H1 (cell line): ENCODE results near the gene TRIB2. TPM values are rescaled to one million over a fixed set of nuclear protein-coding genes. Genes with fewer than 3 reads are reported as not detected.

ENCODE experiments used
- CTCF ChIA-PET: fragments of 300-600 bp; sonication (Branson Sonifier 250); formaldehyde crosslinking; loops from one replicate; lab custom pipeline; 2021; ENCODE audit not compliant: partially characterized antibody; lab: Charles Lee
- POLR2A ChIA-PET: fragments of 300-600 bp; sonication (Branson Sonifier 250); formaldehyde crosslinking; loops from one replicate; lab custom pipeline; 2021; ENCODE audit warnings: inconsistent platforms; ENCODE audit not compliant: partially characterized antibody; lab: Charles Lee
- DNase-seq, 2 experiments: peaks; one replicate each; pipeline versions ENCODE4 v3.0.0 to v3.0.0-alpha.2; 2010 to 2022; ENCODE audit warnings: low spot score in 2 of 2, low read depth in 1 of 2, mixed read lengths in 1 of 2
- FAIRE-seq: peaks from 2 replicates; lab custom pipeline; 2011; peaks lifted over from hg19 to GRCh38; lab: Jason Lieb, UNC
- H2AFZ ChIP-seq: 2 replicates; pipeline ENCODE4 v1.8.1; 2012; ENCODE audit warnings: low read length, inconsistent platforms
- H2AK5ac ChIP-seq: 2 replicates; pipeline ENCODE4 v1.6.1; 2013; ENCODE audit warnings: low read depth, low read length
- H2BK120ac ChIP-seq: replicated peaks from 2 replicates; pipeline ENCODE3; 2013; ENCODE audit warnings: low read depth, low read length, inconsistent platforms
- H2BK12ac ChIP-seq: 2 replicates; pipeline ENCODE4 v1.6.1; 2013; ENCODE audit warnings: low read depth, low read length
- H2BK15ac ChIP-seq: 2 replicates; pipeline ENCODE4 v1.6.1; 2013; ENCODE audit warnings: low read length
- H2BK20ac ChIP-seq: 2 replicates; pipeline ENCODE4 v1.6.1; 2013; ENCODE audit warnings: low read length
- H2BK5ac ChIP-seq: 2 replicates; pipeline ENCODE4 v1.6.1; 2013; ENCODE audit warnings: low read depth, low read length
- H3K14ac ChIP-seq: 2 replicates; pipeline ENCODE4 v1.6.1; 2013; ENCODE audit warnings: inconsistent platforms; ENCODE audit not compliant: insufficient read length
- H3K18ac ChIP-seq: 2 replicates; pipeline ENCODE4 v1.6.1; 2013; ENCODE audit warnings: low read length; ENCODE audit errors: extremely low read depth
- H3K23ac ChIP-seq: 2 replicates; pipeline ENCODE4 v1.6.1; 2013; ENCODE audit warnings: inconsistent platforms; ENCODE audit not compliant: insufficient read length
- H3K23me2 ChIP-seq: 2 replicates; pipeline ENCODE4 v1.6.1; 2013; ENCODE audit warnings: low read depth, low read length
- H3K27ac ChIP-seq: 2 replicates; pipeline ENCODE4 v1.6.1; 2011; ENCODE audit warnings: low read depth, low read length, inconsistent platforms
- H3K27me3 ChIP-seq, 4 experiments: replicated peaks in 1 of 4; 1 replicate in 1 of 4; 2 replicates in 3 of 4; pipeline versions ENCODE4 v1.6.1 to v1.8.1; 2011 to 2013; ENCODE audit warnings: low read length in 3 of 4, mild to moderate bottlenecking in 3 of 4, inconsistent platforms in 2 of 4, mixed read lengths in 2 of 4, moderate library complexity in 1 of 4; ENCODE audit not compliant: control insufficient read depth in 3 of 4, insufficient read depth in 3 of 4; ENCODE audit errors: extremely low read depth in 1 of 4
- H3K36me3 ChIP-seq, 4 experiments: 2 replicates each; pipeline versions ENCODE4 v1.6.1 to v1.8.1; 2011 to 2013; ENCODE audit warnings: mild to moderate bottlenecking in 4 of 4, low read length in 3 of 4, moderate library complexity in 2 of 4, control low read depth in 1 of 4, inconsistent platforms in 1 of 4; ENCODE audit not compliant: insufficient read depth in 4 of 4, control insufficient read depth in 2 of 4
- H3K4ac ChIP-seq: replicated peaks from 2 replicates; pipeline ENCODE3; 2013; ENCODE audit warnings: low read length, low read depth, mixed read lengths, inconsistent platforms; ENCODE audit not compliant: insufficient read length
- H3K4me1 ChIP-seq, 4 experiments: replicated peaks in 1 of 4; 1 replicate in 1 of 4; 2 replicates in 3 of 4; pipeline versions ENCODE4 v1.6.1 to v1.8.1; 2011 to 2013; ENCODE audit warnings: low read length in 3 of 4, inconsistent platforms in 2 of 4, mixed read lengths in 1 of 4; ENCODE audit not compliant: insufficient read depth in 4 of 4, control insufficient read depth in 3 of 4
- H3K4me2 ChIP-seq, 2 experiments: 2 replicates each; pipeline versions ENCODE4 v1.6.1 to v1.8.1; 2011 to 2013; ENCODE audit warnings: low read depth in 2 of 2, low read length in 2 of 2, control low read depth in 1 of 2, inconsistent platforms in 1 of 2, mild to moderate bottlenecking in 1 of 2; ENCODE audit not compliant: insufficient read depth in 1 of 2
- H3K4me3 ChIP-seq, 4 experiments: fragments of 200-600, 300-600 bp in 1 of 4; sonication (generic), shearing (Covaris generic), sonication (Bioruptor Twin) in 1 of 4; 2 replicates each; pipeline versions ENCODE4 v1.5.1 to v1.8.1; 2011 to 2016; ENCODE audit warnings: low read length in 4 of 4, low read depth in 3 of 4, control low read depth in 2 of 4, inconsistent platforms in 2 of 4, mild to moderate bottlenecking in 2 of 4, mixed read lengths in 1 of 4, moderate library complexity in 1 of 4; ENCODE audit not compliant: insufficient read depth in 2 of 4; ENCODE audit errors: extremely low read depth in 1 of 4
- H3K56ac ChIP-seq: replicated peaks from 2 replicates; pipeline ENCODE3; 2013; ENCODE audit warnings: low read depth, mild to moderate bottlenecking, mixed read lengths, low read length, inconsistent platforms; ENCODE audit not compliant: insufficient read length
- H3K79me1 ChIP-seq: 2 replicates; pipeline ENCODE4 v1.6.1; 2013; ENCODE audit warnings: low read depth, low read length, control low read depth
- H3K79me2 ChIP-seq, 2 experiments: 2 replicates each; pipeline versions ENCODE4 v1.6.1 to v1.8.1; 2012 to 2013; ENCODE audit warnings: low read length in 2 of 2, mild to moderate bottlenecking in 2 of 2, inconsistent platforms in 1 of 2; ENCODE audit not compliant: insufficient read depth in 2 of 2, control insufficient read depth in 1 of 2
- H3K9ac ChIP-seq, 4 experiments: replicated peaks in 1 of 4; 1 replicate in 1 of 4; 2 replicates in 3 of 4; pipeline versions ENCODE4 v1.6.1 to v1.8.1; 2011 to 2013; ENCODE audit warnings: low read depth in 3 of 4, low read length in 3 of 4, control low read depth in 2 of 4, mild to moderate bottlenecking in 2 of 4, moderate library complexity in 2 of 4, inconsistent platforms in 1 of 4; ENCODE audit errors: extremely low read depth in 1 of 4
- H3K9me3 ChIP-seq, 2 experiments: 2 replicates each; pipeline versions ENCODE4 v1.6.1 to v1.8.1; 2012 to 2013; ENCODE audit warnings: mild to moderate bottlenecking in 2 of 2, moderate library complexity in 2 of 2, control low read depth in 1 of 2, inconsistent platforms in 1 of 2, low read depth in 1 of 2, low read length in 1 of 2, mixed read lengths in 1 of 2; ENCODE audit not compliant: insufficient read depth in 2 of 2
- H4K20me1 ChIP-seq, 2 experiments: replicated peaks in 1 of 2; 2 replicates each; pipeline versions ENCODE3 to v1.8.1; 2011 to 2013; ENCODE audit warnings: inconsistent platforms in 2 of 2, low read length in 2 of 2, mild to moderate bottlenecking in 1 of 2; ENCODE audit not compliant: insufficient read depth in 2 of 2, control insufficient read depth in 1 of 2
- H4K5ac ChIP-seq: 2 replicates; pipeline ENCODE4 v1.6.1; 2013; ENCODE audit warnings: low read length, low read depth, mixed read lengths, inconsistent platforms; ENCODE audit not compliant: insufficient read length
- H4K8ac ChIP-seq: 2 replicates; pipeline ENCODE4 v1.8.0; 2013; ENCODE audit warnings: mild to moderate bottlenecking, moderate library complexity, low read length, inconsistent platforms; ENCODE audit not compliant: insufficient read depth; ENCODE audit errors: extremely low read depth
- H4K91ac ChIP-seq: replicated peaks from 2 replicates; pipeline ENCODE3; 2013; ENCODE audit warnings: low read length, mixed read lengths, inconsistent platforms; ENCODE audit not compliant: insufficient read length
- BCL11A ChIP-seq, 2 experiments: IDR thresholded peaks; one replicate each; pipeline ENCODE4 v1.6.1; 2011; ENCODE audit warnings: low read depth in 2 of 2, low read length in 2 of 2, mild to moderate bottlenecking in 2 of 2
- CHD1 ChIP-seq: IDR thresholded peaks from 2 replicates; pipeline ENCODE4 v1.6.1; 2012; ENCODE audit warnings: low read depth, low read length, improper control_type of control experiment
- WGBS, 2 experiments: shearing (Covaris generic) in 1 of 2; methylation state at CpG; one replicate each; pipeline versions ENCODE4 v1.1.6 to v1.1.7; 2013 to 2015; ENCODE audit warnings: low lambda C conversion rate in 2 of 2, mixed read lengths in 2 of 2, inconsistent platforms in 1 of 2, low coverage in 1 of 2, missing lambda C conversion rate in 1 of 2; ENCODE audit not compliant: insufficient replicate concordance in 2 of 2, insufficient coverage in 1 of 2, insufficient read length in 1 of 2; ENCODE audit errors: extremely low coverage in 1 of 2, missing lambda C conversion rate in 1 of 2; 5-methylcytosine and 5-hydroxymethylcytosine counted together
- polyA plus RNA-seq, 7 experiments: library from polyadenylated mRNA; depleted of rRNA in 3 of 7; stranded (reverse) in 5 of 7; unstranded in 2 of 7; fragments of >200 nt in 5 of 7; fragments of 200-250 nt in 2 of 7; gene quantifications; 1 replicate in 5 of 7; 2 replicates in 1 of 7; 4 replicates in 1 of 7; pipeline versions ENCODE4 v1.2.1 to v1.2.3, GENCODE V29; 2011 to 2013; ENCODE audit warnings: missing spikeins in 2 of 7, mixed read lengths in 2 of 7
- total RNA-seq: library from RNA; stranded (reverse); fragmentation: NEBNext Ultra II Directional; extraction: Animal tissue kit (Norgen Biotek cat#: 25700); gene quantifications from 2 replicates; pipeline ENCODE4 v1.2.1, GENCODE V29; 2021

The TRIB2 gene
- total and polyA plus RNA-seq, 2 of the 8 experiments (the other 6 are each of a cell fraction or from before 2014, with no cell fraction given) = 40.8 to 57.0 TPM

- H3K79me2 ChIP-seq = no peaks in the 10 kb centered on the region
- peaks cover 0 to 4% of the 10 kb centered on the region in 2 experiments; a peak in 1 of 4 replicates for H3K9me3 ChIP-seq
- ChIA-PET CTCF (interaction anchor here (0.6 to 1.5 kb wide), 4 partner anchors 11 to 222 kb away, joined by 3 to 4 read pairs (median 3); no protein-coding TSS in a partner anchor), POLR2A (interaction anchor here (0.7 kb wide), 1 partner anchor 9 kb away, joined by 3 read pairs; no protein-coding TSS in a partner anchor)
- H3K23ac ChIP-seq = no peak overlapping the region
- H3K56ac ChIP-seq = no peak overlapping the region
- no peaks in the 10 kb centered on the region for H3K36me3 ChIP-seq
- H3K23me2 ChIP-seq = no peaks in the 10 kb centered on the region
- H4K5ac ChIP-seq = no peak overlapping the region
- H3K4ac ChIP-seq = no peak overlapping the region
- no peak overlapping the region for H3K27ac ChIP-seq
- no peak overlapping the region for H2AK5ac ChIP-seq
- peaks cover 4 to 14% (median 10%) of the 10 kb centered on the region in 4 experiments for H3K4me1 ChIP-seq
- no peak overlapping the region for H2BK120ac ChIP-seq
- TF ChIP-seq CHD1 (no peak), BCL11A (IDR thresholded peaks at IDR 0.05; ENCODE audit: low read depth in 2 of 2, low read length in 2 of 2) (no peak)
- FAIRE-seq (no peak), DNase-seq (peak in 1 of 2 experiments; percentile 27)
- no peak overlapping the region for H3K14ac ChIP-seq
- no peaks in the 10 kb centered on the region for H3K79me1 ChIP-seq
- peaks cover 0 to 6% (median 2%) of the 10 kb centered on the region in 4 experiments; a peak in 5 of 7 replicates for H3K27me3 ChIP-seq
- no peak overlapping the region for H3K18ac ChIP-seq
- no peak overlapping the region for H2BK20ac ChIP-seq
- peak overlapping the region in 1 of 4 experiments; percentile 7; a peak in 1 of 8 replicates for H3K4me3 ChIP-seq
- H4K91ac ChIP-seq = no peak overlapping the region
- peak overlapping the region in 1 of 2 experiments; percentile 16; a peak in 2 of 4 replicates for H3K4me2 ChIP-seq
- no peak overlapping the region for H2BK15ac ChIP-seq
- no peak overlapping the region for H2BK12ac ChIP-seq
- 10% methylated on average over 8 of the region's 8 CpGs; no CpG with 5 or more reads in 1 of the 2 experiments for WGBS, 2 experiments
- H4K20me1 ChIP-seq = no peaks in the 10 kb centered on the region
- peak overlapping the region; percentile 32; the same call in 1 of the 2 replicates for H2BK5ac ChIP-seq
- no peak overlapping the region for H4K8ac ChIP-seq
- no peak overlapping the region for H2AFZ ChIP-seq
- no peak overlapping the region for H3K9ac ChIP-seq
Measured at GRCh38 chr2:12770300-12770968, 53.7 kb downstream of the TRIB2 start.
